ENCODE results near the gene NUDT15.

- TF ChIP-seq CTCF (IDR thresholded peaks at IDR 0.05) (no peak), POLR2A (IDR thresholded peaks at IDR 0.05) (no peak)
These were observed 18.9 kb upstream of the NUDT15 start for GRCh38 chr13:48018637-48019036.

Data from thyroid gland (tissue), 4 donors.